Measurements from ENCODE around the gene UGT2A3. TPM values are rescaled to one million over a fixed set of nuclear protein-coding genes. Genes with fewer than 3 reads are reported as not detected.
A peak's percentile ranks its signal among the peaks of the same experiment; 100 is the strongest.
"Not testable (repeated sequence)": the region's sequence is repeated elsewhere in the genome, so short reads cannot be mapped to it uniquely, and the experiment has no call there.

UGT2A3 gene
- total and polyA plus RNA-seq, 4 donors: 0.18 TPM; not detected in 3

GRCh38 chr4:68963374-68963773, 11.8 kb upstream of the UGT2A3 start:
- H3K9ac ChIP-seq (ENCODE audit: insufficient read depth in 1 of 2, low read length in 2 of 2): no peak overlapping the region
- H3K36me3 ChIP-seq (ENCODE audit: control insufficient read depth in 4 of 4, insufficient read depth in 4 of 4, low read length in 4 of 4): no peaks in the 10 kb centered on the region
- H3K9me3 ChIP-seq (ENCODE audit: control insufficient read depth in 4 of 4, insufficient read depth in 3 of 4, low read length in 3 of 4): peaks cover 0 to 1% (median 0%) of the 10 kb centered on the region in 4 donors
- 35 to 66% methylated on average over 2 of the region's 2 CpGs for WGBS, 2 donors
- TF ChIP-seq CTCF (IDR thresholded peaks at IDR 0.05; ENCODE audit: control extremely low read depth, extremely low read depth): no peak
- no peaks in the 10 kb centered on the region for H3K27me3 ChIP-seq (ENCODE audit: control insufficient read depth in 3 of 3, insufficient read depth in 3 of 3, low read length in 2 of 3)
- H3K4me3 ChIP-seq: no peak overlapping the region
- no peaks in the 10 kb centered on the region for H3K4me1 ChIP-seq (ENCODE audit: control insufficient read depth in 5 of 5, insufficient read depth in 5 of 5, low read length in 5 of 5)
- ATAC-seq (ENCODE audit: insufficient read depth, low FRiP score) (no peak), DNase-seq (peak in 1 of 3 donors; percentile 4)
- H3K27ac ChIP-seq (ENCODE audit: low read depth in 1 of 2, low read length in 1 of 2): no peak overlapping the region

- ATAC-seq (ENCODE audit: insufficient read depth, low FRiP score): no peak
- peaks cover 0 to 1% (median 0%) of the 10 kb centered on the region in 4 donors for H3K9me3 ChIP-seq (ENCODE audit: control insufficient read depth in 4 of 4, insufficient read depth in 3 of 4, low read length in 3 of 4)
- H3K4me1 ChIP-seq (ENCODE audit: control insufficient read depth in 5 of 5, insufficient read depth in 5 of 5, low read length in 5 of 5): no peaks in the 10 kb centered on the region
- H3K4me3 ChIP-seq: no peak overlapping the region
- H3K27ac ChIP-seq (ENCODE audit: low read depth in 1 of 2, low read length in 1 of 2): no peak overlapping the region
- no peaks in the 10 kb centered on the region for H3K36me3 ChIP-seq (ENCODE audit: control insufficient read depth in 4 of 4, insufficient read depth in 4 of 4, low read length in 4 of 4)
- no peak overlapping the region for H3K9ac ChIP-seq (ENCODE audit: insufficient read depth in 1 of 2, low read length in 2 of 2)
- H3K27me3 ChIP-seq (ENCODE audit: control insufficient read depth in 3 of 3, insufficient read depth in 3 of 3, low read length in 2 of 3): no peaks in the 10 kb centered on the region
- DNase-seq: no peak
- TF ChIP-seq CTCF (IDR thresholded peaks at IDR 0.05; ENCODE audit: control extremely low read depth, extremely low read depth): no peak
- 33 to 71% methylated on average over 1 of the region's 1 CpG for WGBS, 2 donors
These were observed 11.3 kb upstream of the UGT2A3 start for GRCh38 chr4:68962868-68963267.

- ATAC-seq (ENCODE audit: insufficient read depth, low FRiP score): no peak
- 83 to 87% methylated on average over 2 of the region's 2 CpGs for WGBS, 2 donors
- H3K4me3 ChIP-seq: no peak overlapping the region
- no peak for DNase-seq
- H3K27ac ChIP-seq (ENCODE audit: low read depth in 1 of 2, low read length in 1 of 2): no peak overlapping the region
- TF ChIP-seq CTCF (IDR thresholded peaks at IDR 0.05; ENCODE audit: control extremely low read depth, extremely low read depth): no peak
- H3K9ac ChIP-seq (ENCODE audit: insufficient read depth in 1 of 2, low read length in 2 of 2): no peak overlapping the region
- no peaks in the 10 kb centered on the region for H3K9me3 ChIP-seq (ENCODE audit: control insufficient read depth in 4 of 4, insufficient read depth in 3 of 4, low read length in 3 of 4)
- no peaks in the 10 kb centered on the region for H3K36me3 ChIP-seq (ENCODE audit: control insufficient read depth in 4 of 4, insufficient read depth in 4 of 4, low read length in 4 of 4)
- H3K27me3 ChIP-seq (ENCODE audit: control insufficient read depth in 3 of 3, insufficient read depth in 3 of 3, low read length in 2 of 3): no peaks in the 10 kb centered on the region
- no peaks in the 10 kb centered on the region for H3K4me1 ChIP-seq (ENCODE audit: control insufficient read depth in 5 of 5, insufficient read depth in 5 of 5, low read length in 5 of 5)
These were observed 8.9 kb upstream of the UGT2A3 start for GRCh38 chr4:68960294-68961163.

- not testable (repeated sequence) for ATAC-seq (ENCODE audit: insufficient read depth, low FRiP score); DNase-seq
- 97 to 98% methylated on average over 2 of the region's 2 CpGs for WGBS, 2 donors
These were observed 7.5 kb upstream of the UGT2A3 start for GRCh38 chr4:68959085-68959484.

More at GRCh38 chr4:68959085-68959484, 7.5 kb upstream of the UGT2A3 start:
- not testable (repeated sequence) for H3K27me3 ChIP-seq (ENCODE audit: control insufficient read depth in 3 of 3, insufficient read depth in 3 of 3, low read length in 2 of 3); H3K9ac ChIP-seq (ENCODE audit: insufficient read depth in 1 of 2, low read length in 2 of 2); H3K4me3 ChIP-seq; H3K9me3 ChIP-seq (ENCODE audit: control insufficient read depth in 4 of 4, insufficient read depth in 3 of 4, low read length in 3 of 4); H3K4me1 ChIP-seq (ENCODE audit: control insufficient read depth in 5 of 5, insufficient read depth in 5 of 5, low read length in 5 of 5); H3K27ac ChIP-seq (ENCODE audit: low read depth in 1 of 2, low read length in 1 of 2); H3K36me3 ChIP-seq (ENCODE audit: control insufficient read depth in 4 of 4, insufficient read depth in 4 of 4, low read length in 4 of 4)

Data from lung (tissue), 12 donors.